ENCODE data around the gene GRHL3.

DNA sequence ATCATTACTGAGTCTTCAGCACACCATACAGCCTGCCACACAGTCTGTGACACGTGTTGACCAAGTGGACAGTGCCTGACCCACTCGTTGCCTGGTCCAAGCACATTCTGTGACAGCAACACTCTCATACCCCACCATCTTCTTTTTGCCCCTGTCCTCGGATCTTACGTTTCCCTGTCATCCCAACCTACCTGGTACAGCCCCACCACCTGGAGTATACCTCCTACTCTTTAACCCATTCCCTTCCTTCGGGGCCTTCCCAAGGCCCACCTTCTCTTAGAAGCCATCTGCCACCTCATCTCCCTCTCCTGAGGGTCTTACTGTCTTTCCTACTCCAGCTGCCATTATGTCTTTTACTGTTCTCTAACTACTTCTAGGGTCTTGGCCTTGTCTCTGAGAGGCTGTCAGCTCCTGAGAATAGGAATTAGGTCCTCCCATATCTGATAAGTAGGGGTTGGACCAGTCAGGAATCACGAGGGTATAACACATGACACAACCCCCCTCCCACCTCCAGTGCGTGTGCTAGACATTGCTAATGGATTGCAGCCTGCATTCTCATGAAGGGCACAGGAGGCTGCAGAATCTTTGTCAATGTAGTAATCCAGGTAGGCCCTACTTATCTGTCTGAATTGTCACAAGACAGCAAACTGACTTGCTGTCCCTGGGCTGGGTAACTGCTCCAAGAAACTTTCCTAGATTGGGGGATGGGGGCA, 13.0 kb downstream of the GRHL3 start:
- TF ChIP-seq CTCF (IDR thresholded peaks at IDR 0.05; ENCODE audit: low read length) (no peak), EZH2 (IDR thresholded peaks at IDR 0.05; ENCODE audit: borderline replicate concordance, low read length) (no peak)

Measured in OCI-LY1 (cell line).